Measurements from ENCODE around the gene PKD1. TPM values are rescaled to one million over a fixed set of nuclear protein-coding genes. Genes with fewer than 3 reads are reported as not detected.
"Not testable (repeated sequence)": the region's sequence is repeated elsewhere in the genome, so short reads cannot be mapped to it uniquely, and the experiment has no call there.

PKD1 gene
- total RNA-seq, 1 donor from 2014 or later = 70.0 TPM

DNA sequence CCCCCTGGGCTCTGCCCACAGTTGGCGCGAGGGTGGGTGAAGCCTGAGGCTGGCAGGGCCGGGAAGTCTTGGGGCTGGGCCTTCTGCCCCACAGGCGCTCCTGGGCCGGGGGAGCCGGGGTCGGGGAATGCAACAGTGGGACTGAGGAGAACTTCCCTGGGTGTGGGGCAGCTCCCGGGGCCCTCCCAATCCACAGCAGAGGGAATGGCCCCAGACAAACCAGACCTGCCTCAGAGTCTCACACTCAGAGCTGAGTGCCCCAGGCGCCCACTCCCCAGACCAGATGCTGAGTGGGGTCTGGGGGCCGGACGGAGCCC lies 11.4 kb downstream of the PKD1 start:
- H3K4me3 Mint-ChIP-seq (ENCODE audit: unreplicated experiment); H3K9me3 Mint-ChIP-seq (ENCODE audit: unreplicated experiment); DNase-seq (ENCODE audit: low spot score); H3K27me3 Mint-ChIP-seq (ENCODE audit: unreplicated experiment); H3K27ac Mint-ChIP-seq (ENCODE audit: unreplicated experiment); H3K4me1 Mint-ChIP-seq (ENCODE audit: unreplicated experiment); H3K36me3 Mint-ChIP-seq (ENCODE audit: low read depth, unreplicated experiment): not testable (repeated sequence)

DNA sequence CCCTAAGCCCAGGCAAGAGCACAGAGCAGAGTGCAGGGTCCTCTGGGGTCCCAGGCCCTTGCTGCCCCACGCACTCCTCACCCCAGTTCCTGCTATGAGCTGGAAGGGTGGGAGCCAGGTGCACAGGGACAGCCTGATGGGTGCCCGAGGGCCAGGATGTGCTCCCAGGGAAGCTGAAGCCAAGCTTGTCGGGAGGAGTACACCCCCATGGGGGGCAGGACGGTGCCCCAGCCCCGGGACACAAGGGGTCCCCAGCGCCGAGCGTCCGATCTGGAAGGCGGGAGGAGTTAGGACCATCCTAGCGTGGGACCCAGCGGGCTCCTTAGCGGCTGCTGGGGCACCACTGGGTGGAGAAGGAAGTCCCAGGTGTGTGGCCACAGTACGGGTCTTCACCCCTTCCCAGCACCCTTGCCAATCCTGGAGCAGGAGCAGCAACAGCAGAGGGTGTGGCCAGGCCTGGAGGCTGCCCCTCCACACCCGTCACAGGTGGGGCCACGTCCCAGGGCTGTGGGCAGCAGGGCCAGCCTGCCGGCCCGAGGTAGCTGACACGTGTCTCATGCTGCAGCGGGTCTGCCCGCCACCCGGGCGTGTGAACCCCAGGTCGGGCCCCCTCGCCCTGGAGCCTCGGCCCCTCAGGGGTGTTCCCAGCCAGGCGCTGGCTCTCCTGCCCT lies 11.9 kb downstream of the PKD1 start:
- H3K27ac Mint-ChIP-seq (ENCODE audit: unreplicated experiment); H3K36me3 Mint-ChIP-seq (ENCODE audit: low read depth, unreplicated experiment); H3K27me3 Mint-ChIP-seq (ENCODE audit: unreplicated experiment); H3K4me3 Mint-ChIP-seq (ENCODE audit: unreplicated experiment); H3K4me1 Mint-ChIP-seq (ENCODE audit: unreplicated experiment); DNase-seq (ENCODE audit: low spot score); H3K9me3 Mint-ChIP-seq (ENCODE audit: unreplicated experiment): not testable (repeated sequence)

DNA sequence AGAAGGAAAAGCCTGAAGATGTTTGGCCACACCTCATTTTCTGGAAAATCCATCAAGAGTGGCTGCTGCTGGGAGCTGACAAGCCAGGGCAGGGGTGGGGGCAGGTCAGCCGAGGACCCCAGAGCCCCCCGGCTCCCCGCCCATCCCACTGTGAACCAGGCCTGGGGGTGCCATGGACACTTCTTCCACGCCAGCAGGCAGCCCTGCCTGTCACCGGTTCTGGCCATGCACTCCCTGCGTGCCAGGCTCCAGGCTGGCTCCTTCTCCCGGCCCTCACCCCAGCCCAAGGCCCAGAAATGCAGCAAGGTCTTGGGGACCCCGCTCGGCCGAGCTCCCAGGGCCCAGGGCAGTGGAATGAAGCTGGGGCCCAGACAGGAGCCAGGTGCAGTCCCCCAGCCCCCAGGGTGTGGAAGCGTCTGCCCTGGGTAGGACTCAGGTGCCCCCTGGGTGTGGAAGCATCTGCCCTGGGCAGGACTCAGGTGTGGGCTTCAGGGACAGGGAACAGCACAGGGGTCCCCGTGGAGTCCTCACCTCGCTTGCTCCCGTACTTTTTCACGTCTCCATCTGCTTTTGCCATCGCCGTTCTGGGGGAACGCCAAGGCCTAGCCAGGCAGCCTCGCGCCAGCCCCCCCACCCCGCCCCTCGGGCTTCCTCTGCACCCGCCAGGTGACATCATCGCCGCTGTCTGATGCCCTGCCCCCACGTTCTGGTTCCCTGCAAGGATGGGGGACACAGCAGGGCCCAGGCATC lies 12.6 kb downstream of the PKD1 start:
- H3K27ac Mint-ChIP-seq (ENCODE audit: unreplicated experiment); H3K27me3 Mint-ChIP-seq (ENCODE audit: unreplicated experiment); H3K9me3 Mint-ChIP-seq (ENCODE audit: unreplicated experiment); H3K4me3 Mint-ChIP-seq (ENCODE audit: unreplicated experiment); H3K36me3 Mint-ChIP-seq (ENCODE audit: low read depth, unreplicated experiment); H3K4me1 Mint-ChIP-seq (ENCODE audit: unreplicated experiment); DNase-seq (ENCODE audit: low spot score): not testable (repeated sequence)

DNA sequence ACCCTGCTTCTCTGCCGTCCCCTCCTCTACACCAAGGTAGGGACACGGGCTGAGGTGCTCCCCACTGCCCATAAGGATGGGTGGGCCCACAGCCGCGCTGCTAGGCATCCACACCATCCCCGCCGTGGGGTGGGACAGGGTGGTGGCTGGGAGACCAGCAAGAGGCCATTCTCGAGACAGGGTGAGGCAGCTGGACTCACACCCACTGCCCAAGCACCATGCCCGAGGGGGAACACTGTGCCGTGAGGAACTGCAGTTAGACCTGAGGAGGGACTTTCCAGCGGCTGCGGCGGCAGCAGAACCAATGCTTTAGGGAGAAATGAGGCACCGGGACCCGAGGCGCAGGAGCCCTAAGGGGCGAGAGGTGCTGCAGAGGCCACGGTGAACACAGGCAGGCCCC lies 13.3 kb downstream of the PKD1 start:
- Mint-ChIP-seq H3K27me3 (ENCODE audit: unreplicated experiment) (peaks cover 6% of the 10 kb centered on the region), H3K27ac (ENCODE audit: unreplicated experiment) (no peak overlapping the region), H3K36me3 (ENCODE audit: low read depth, unreplicated experiment) (peaks cover 4% of the 10 kb centered on the region), H3K4me1 (ENCODE audit: unreplicated experiment) (peaks cover 9% of the 10 kb centered on the region), H3K4me3 (ENCODE audit: unreplicated experiment) (no peak overlapping the region), H3K9me3 (ENCODE audit: unreplicated experiment) (no peaks in the 10 kb centered on the region)
- no peak for DNase-seq (ENCODE audit: low spot score)
- TF ChIP-seq, protein P1, sequence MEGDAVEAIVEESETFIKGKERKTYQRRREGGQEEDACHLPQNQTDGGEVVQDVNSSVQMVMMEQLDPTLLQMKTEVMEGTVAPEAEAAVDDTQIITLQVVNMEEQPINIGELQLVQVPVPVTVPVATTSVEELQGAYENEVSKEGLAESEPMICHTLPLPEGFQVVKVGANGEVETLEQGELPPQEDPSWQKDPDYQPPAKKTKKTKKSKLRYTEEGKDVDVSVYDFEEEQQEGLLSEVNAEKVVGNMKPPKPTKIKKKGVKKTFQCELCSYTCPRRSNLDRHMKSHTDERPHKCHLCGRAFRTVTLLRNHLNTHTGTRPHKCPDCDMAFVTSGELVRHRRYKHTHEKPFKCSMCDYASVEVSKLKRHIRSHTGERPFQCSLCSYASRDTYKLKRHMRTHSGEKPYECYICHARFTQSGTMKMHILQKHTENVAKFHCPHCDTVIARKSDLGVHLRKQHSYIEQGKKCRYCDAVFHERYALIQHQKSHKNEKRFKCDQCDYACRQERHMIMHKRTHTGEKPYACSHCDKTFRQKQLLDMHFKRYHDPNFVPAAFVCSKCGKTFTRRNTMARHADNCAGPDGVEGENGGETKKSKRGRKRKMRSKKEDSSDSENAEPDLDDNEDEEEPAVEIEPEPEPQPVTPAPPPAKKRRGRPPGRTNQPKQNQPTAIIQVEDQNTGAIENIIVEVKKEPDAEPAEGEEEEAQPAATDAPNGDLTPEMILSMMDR (IDR thresholded peaks at IDR 0.05; ENCODE audit: unreplicated experiment) = no peak

DNA sequence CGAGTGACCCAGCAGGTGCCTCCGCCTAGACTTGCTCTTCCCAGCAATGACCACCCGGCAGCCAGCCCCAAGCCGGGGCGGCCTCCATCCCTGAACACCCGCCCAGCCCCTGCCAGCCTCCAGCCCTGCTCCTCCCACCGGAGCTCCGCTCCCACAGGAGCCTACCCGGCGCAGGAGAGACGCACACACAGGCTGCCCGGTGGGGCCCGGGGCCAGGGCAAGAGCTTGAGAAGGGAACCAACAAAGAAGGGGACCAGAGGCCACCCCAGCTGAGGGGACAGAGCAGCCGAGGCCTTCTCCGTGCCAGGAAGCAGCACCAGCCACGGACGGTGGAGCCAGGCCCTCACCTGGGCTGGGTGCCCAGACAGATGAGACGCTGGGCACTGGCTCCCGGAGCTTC lies 13.8 kb downstream of the PKD1 start:
- Mint-ChIP-seq H3K27me3 (ENCODE audit: unreplicated experiment) (peaks cover 4% of the 10 kb centered on the region), H3K27ac (ENCODE audit: unreplicated experiment) (no peak overlapping the region), H3K9me3 (ENCODE audit: unreplicated experiment) (no peaks in the 10 kb centered on the region), H3K36me3 (ENCODE audit: low read depth, unreplicated experiment) (peaks cover 4% of the 10 kb centered on the region), H3K4me3 (ENCODE audit: unreplicated experiment) (no peak overlapping the region), H3K4me1 (ENCODE audit: unreplicated experiment) (peaks cover 4% of the 10 kb centered on the region)
- no peak for DNase-seq (ENCODE audit: low spot score)
- TF ChIP-seq, protein P1 (IDR thresholded peaks at IDR 0.05; ENCODE audit: unreplicated experiment) = no peak

DNA sequence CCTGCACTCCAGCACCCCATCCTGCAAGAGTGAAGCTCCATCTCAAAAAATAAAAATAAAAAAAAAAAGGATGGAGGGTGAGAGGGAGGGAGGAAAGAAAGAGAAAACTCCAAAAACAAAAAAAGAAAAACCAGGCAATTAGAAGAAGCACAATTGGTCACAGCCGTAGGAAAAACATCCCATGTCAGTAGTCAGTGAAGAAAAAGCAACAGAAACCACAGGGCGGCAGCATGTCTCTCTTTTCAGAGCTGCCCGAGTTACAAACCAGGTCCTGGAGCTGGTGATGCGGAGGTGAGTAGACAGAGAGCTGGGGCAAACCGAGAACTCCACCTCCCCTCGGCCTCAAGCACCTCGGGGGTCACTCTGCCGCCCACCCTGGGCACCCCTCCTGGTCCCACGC lies 14.4 kb downstream of the PKD1 start:
- not testable (repeated sequence) for H3K9me3 Mint-ChIP-seq (ENCODE audit: unreplicated experiment); DNase-seq (ENCODE audit: low spot score); H3K36me3 Mint-ChIP-seq (ENCODE audit: low read depth, unreplicated experiment); H3K27ac Mint-ChIP-seq (ENCODE audit: unreplicated experiment); H3K27me3 Mint-ChIP-seq (ENCODE audit: unreplicated experiment); H3K4me1 Mint-ChIP-seq (ENCODE audit: unreplicated experiment); H3K4me3 Mint-ChIP-seq (ENCODE audit: unreplicated experiment)

DNA sequence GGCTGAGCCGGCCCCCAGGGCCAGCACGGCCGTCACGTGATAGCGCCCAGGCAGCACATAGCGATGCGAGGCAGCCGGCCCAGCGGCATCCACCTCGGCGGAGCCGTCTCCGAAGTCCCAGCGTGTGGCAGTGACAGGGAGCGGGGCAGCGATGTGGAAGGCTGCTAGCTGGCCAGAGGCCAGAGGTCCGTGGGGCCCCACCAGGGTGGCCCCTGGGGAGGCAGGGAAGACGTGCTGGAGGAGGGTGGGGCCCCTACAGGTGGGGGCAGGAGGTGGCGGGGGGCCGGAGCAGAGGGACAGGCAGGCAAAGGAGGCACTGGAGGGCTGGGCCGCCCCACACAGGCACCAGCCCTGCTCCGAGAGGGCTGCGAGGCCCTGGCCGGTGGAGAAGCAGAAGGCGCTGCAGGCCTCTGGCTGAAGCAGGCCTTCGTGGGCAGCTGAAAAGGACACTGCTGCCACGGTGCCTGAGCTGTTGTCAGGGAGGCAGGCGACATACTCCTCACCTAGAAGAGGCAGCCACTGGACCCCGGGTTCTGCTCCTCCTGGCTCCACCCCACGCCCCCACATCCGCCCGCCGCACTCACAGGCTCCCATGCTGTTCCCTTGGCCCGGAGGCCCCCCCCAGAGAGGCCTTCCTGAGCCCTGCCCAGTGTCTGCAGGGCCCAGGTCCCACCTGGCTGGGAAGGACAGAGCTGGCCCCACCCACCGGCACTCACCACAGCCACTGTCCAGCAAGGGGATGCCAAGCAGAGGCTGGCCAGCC lies 17.6 kb downstream of the PKD1 start:
- H3K36me3 Mint-ChIP-seq (ENCODE audit: low read depth, unreplicated experiment); H3K27me3 Mint-ChIP-seq (ENCODE audit: unreplicated experiment); DNase-seq (ENCODE audit: low spot score); H3K27ac Mint-ChIP-seq (ENCODE audit: unreplicated experiment); H3K4me3 Mint-ChIP-seq (ENCODE audit: unreplicated experiment); H3K4me1 Mint-ChIP-seq (ENCODE audit: unreplicated experiment); H3K9me3 Mint-ChIP-seq (ENCODE audit: unreplicated experiment): not testable (repeated sequence)

DNA sequence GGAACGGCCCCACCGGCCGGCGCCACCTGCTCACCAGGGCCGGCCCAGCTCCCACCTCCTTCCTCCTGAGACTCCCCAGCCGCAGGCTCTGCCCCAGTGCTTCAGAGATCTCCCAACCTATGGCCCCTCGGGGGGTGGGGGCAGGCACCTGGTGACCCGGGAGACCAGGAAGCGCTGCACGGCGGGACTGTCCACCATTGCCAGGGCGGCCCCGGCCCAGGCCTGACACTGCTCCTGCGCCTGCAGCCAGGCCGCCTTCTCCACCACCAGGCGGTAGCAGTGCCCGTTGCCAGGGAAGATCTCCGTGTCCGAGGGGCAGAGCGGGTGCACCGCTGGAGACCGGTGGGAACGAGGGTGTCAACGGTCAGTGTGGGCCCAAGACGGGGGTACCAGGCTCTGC lies 18.4 kb downstream of the PKD1 start:
- not testable (repeated sequence) for H3K9me3 Mint-ChIP-seq (ENCODE audit: unreplicated experiment); H3K36me3 Mint-ChIP-seq (ENCODE audit: low read depth, unreplicated experiment)

DNA sequence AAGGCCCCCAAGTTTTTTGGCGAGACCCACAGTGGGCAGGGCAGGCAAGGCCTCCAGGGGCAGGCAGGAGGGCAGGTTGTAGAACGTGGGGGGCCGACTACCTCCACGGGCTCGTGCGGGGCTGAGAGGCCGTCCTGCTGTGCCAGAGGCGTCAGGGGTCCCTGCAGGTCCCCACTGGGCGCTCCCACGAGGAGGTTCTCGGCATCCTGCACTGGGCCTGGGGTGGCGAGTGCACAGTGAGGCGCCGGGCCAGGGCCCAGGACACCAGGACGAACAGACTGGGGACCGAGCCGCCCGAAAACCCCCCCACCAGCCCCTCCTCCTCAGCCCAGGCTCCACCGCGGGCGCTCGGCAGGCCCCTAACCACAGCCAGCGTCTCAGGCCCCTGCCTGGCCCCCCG lies 19.3 kb downstream of the PKD1 start:
- not testable (repeated sequence) for H3K4me3 Mint-ChIP-seq (ENCODE audit: unreplicated experiment); H3K36me3 Mint-ChIP-seq (ENCODE audit: low read depth, unreplicated experiment); H3K4me1 Mint-ChIP-seq (ENCODE audit: unreplicated experiment); H3K9me3 Mint-ChIP-seq (ENCODE audit: unreplicated experiment); H3K27me3 Mint-ChIP-seq (ENCODE audit: unreplicated experiment); DNase-seq (ENCODE audit: low spot score); H3K27ac Mint-ChIP-seq (ENCODE audit: unreplicated experiment)

More for the DNA sequence above, 18.4 kb downstream of the PKD1 start:
- H3K27ac Mint-ChIP-seq (ENCODE audit: unreplicated experiment); H3K4me3 Mint-ChIP-seq (ENCODE audit: unreplicated experiment); DNase-seq (ENCODE audit: low spot score); H3K27me3 Mint-ChIP-seq (ENCODE audit: unreplicated experiment); H3K4me1 Mint-ChIP-seq (ENCODE audit: unreplicated experiment): not testable (repeated sequence)
